HEK293T (cell line): ENCODE results near the gene ATP11C.

Experiments used
- CTCF ChIA-PET: fragments of 350-600 bp; formaldehyde crosslinking; extraction: SDS; loops from one replicate; lab custom pipeline; 2021; ENCODE audit warnings: antibody characterized with exemption, inconsistent platforms; lab: Yijun Ruan, JAX
- POLR2A ChIA-PET: fragments of 350-600 bp; formaldehyde crosslinking; extraction: SDS; loops from one replicate; lab custom pipeline; 2020; ENCODE audit warnings: antibody characterized with exemption, inconsistent platforms; lab: Yijun Ruan, JAX
- DNase-seq: peaks from one replicate; pipeline ENCODE4 v3.0.0; 2012; ENCODE audit warnings: mixed read lengths; ENCODE audit errors: extremely low spot score
- ARNT ChIP-seq: fragments of 450-650 bp; IDR thresholded peaks from 2 replicates; pipeline ENCODE4 v1.6.1; 2017; ENCODE audit warnings: mild to moderate bottlenecking
- BHLHE40 ChIP-seq: fragments of 450-650 bp; IDR thresholded peaks from 2 replicates; pipeline ENCODE4 v1.6.1; 2016; ENCODE audit warnings: mild to moderate bottlenecking, moderate library complexity, borderline replicate concordance
- CTBP1 ChIP-seq: fragments of 450-650 bp; IDR thresholded peaks from 2 replicates; pipeline ENCODE4 v1.6.1; 2016; ENCODE audit warnings: borderline replicate concordance
- ELF4 ChIP-seq: fragments of 450-650 bp; IDR thresholded peaks from 2 replicates; pipeline ENCODE4 v1.6.1; 2017; ENCODE audit warnings: antibody characterized with exemption
- FOXA1 ChIP-seq: fragments of 450-650 bp; IDR thresholded peaks from 2 replicates; pipeline ENCODE4 v1.6.1; 2016; ENCODE audit warnings: mild to moderate bottlenecking
- FOXK2 ChIP-seq: fragments of 450-650 bp; IDR thresholded peaks from 2 replicates; pipeline ENCODE4 v1.6.1; 2016; ENCODE audit warnings: mild to moderate bottlenecking
- FOXM1 ChIP-seq: fragments of 450-650 bp; IDR thresholded peaks from 2 replicates; pipeline ENCODE4 v1.6.1; 2017; ENCODE audit warnings: mild to moderate bottlenecking, borderline replicate concordance
- HDGF ChIP-seq: fragments of 450-650 bp; IDR thresholded peaks from 2 replicates; pipeline ENCODE4 v1.6.1; 2017; ENCODE audit warnings: antibody characterized with exemption, borderline replicate concordance
- L3MBTL2 ChIP-seq: fragments of 450-650 bp; conservative IDR thresholded peaks from 2 replicates; pipeline ENCODE4 v1.6.1; 2016; ENCODE audit warnings: mild to moderate bottlenecking
- LEF1 ChIP-seq: fragments of 450-650 bp; IDR thresholded peaks from 2 replicates; pipeline ENCODE4 v1.6.1; 2017; ENCODE audit warnings: mild to moderate bottlenecking, borderline replicate concordance
- NFRKB ChIP-seq: fragments of 450-650 bp; IDR thresholded peaks from 2 replicates; pipeline ENCODE4 v1.6.1; 2016; ENCODE audit warnings: mild to moderate bottlenecking, moderate library complexity
- PKNOX1 ChIP-seq: fragments of 450-650 bp; IDR thresholded peaks from 2 replicates; pipeline ENCODE4 v1.6.1; 2016
- SP1 ChIP-seq: fragments of 450-650 bp; IDR thresholded peaks from 2 replicates; pipeline ENCODE4 v1.6.1; 2017
- SUZ12 ChIP-seq: fragments of 450-650 bp; IDR thresholded peaks from 2 replicates; pipeline ENCODE4 v1.6.1; 2016; ENCODE audit warnings: mild to moderate bottlenecking
- TARDBP ChIP-seq: fragments of 450-650 bp; IDR thresholded peaks from 2 replicates; pipeline ENCODE4 v1.6.1; 2016
- ZNF384 ChIP-seq: fragments of 450-650 bp; IDR thresholded peaks from 2 replicates; pipeline ENCODE4 v1.6.1; 2016

The ATP11C gene

GRCh38 chrX:139758250-139758649, 174.6 kb downstream of the ATP11C start:
- TF ChIP-seq CTBP1: no peak
- TF ChIP-seq PKNOX1: no peak
- no peak for TF ChIP-seq L3MBTL2
- no peak for TF ChIP-seq BHLHE40
- ChIA-PET POLR2A (no interaction called here), CTCF (interaction anchor here (0.8 kb wide), 1 partner anchor 56 kb away, joined by 3 read pairs; no protein-coding TSS in a partner anchor)
- no peak for DNase-seq

GRCh38 chrX:139751053-139751452, 181.8 kb downstream of the ATP11C start:
- POLR2A ChIA-PET: no interaction called here
- CTCF ChIA-PET: no interaction called here
- DNase-seq: no peak
- TF ChIP-seq PKNOX1 (no peak), HDGF (no peak), BHLHE40 (no peak), TARDBP (no peak)

- ChIA-PET POLR2A (no interaction called here), CTCF (no interaction called here)
Measured at GRCh38 chrX:139750390-139750789, 182.5 kb downstream of the ATP11C start.

GRCh38 chrX:139739138-139739537, 193.7 kb downstream of the ATP11C start:
- no peak for TF ChIP-seq ELF4
- TF ChIP-seq ARNT: no peak
- no peak for TF ChIP-seq HDGF
- no peak for TF ChIP-seq FOXM1
- TF ChIP-seq SP1: no peak
- TF ChIP-seq BHLHE40: no peak
- TF ChIP-seq FOXK2: no peak
- TF ChIP-seq FOXA1: no peak
- TF ChIP-seq PKNOX1: no peak
- no peak for TF ChIP-seq TARDBP
- no peak for TF ChIP-seq L3MBTL2
- TF ChIP-seq NFRKB: no peak
- TF ChIP-seq ZNF384: no peak
- no peak for TF ChIP-seq LEF1
- no peak for TF ChIP-seq SUZ12
- TF ChIP-seq CTBP1: no peak
- ChIA-PET CTCF (no interaction called here), POLR2A (no interaction called here)
- no peak for DNase-seq

More at GRCh38 chrX:139750390-139750789, 182.5 kb downstream of the ATP11C start:
- DNase-seq: no peak
- TF ChIP-seq CTBP1 (no peak), SUZ12 (no peak), PKNOX1 (no peak), LEF1 (no peak), ELF4 (no peak), FOXA1 (no peak), TARDBP (no peak), L3MBTL2 (no peak), HDGF (no peak), BHLHE40 (no peak), ARNT (no peak), FOXK2 (no peak)

GRCh38 chrX:139738581-139738980, 194.3 kb downstream of the ATP11C start:
- ChIA-PET POLR2A (no interaction called here), CTCF (no interaction called here)
- no peak for DNase-seq
- TF ChIP-seq TARDBP (no peak), FOXM1 (no peak), SUZ12 (no peak)

- POLR2A ChIA-PET: no interaction called here
- CTCF ChIA-PET: no interaction called here
- TF ChIP-seq FOXK2 (no peak), SP1 (no peak), FOXA1 (no peak), ELF4 (no peak), LEF1 (no peak), FOXM1 (no peak), NFRKB (no peak), CTBP1 (no peak), PKNOX1 (no peak), HDGF (no peak), ARNT (no peak), ZNF384 (no peak), BHLHE40 (no peak), TARDBP (no peak), SUZ12 (no peak), L3MBTL2 (no peak)
- DNase-seq: no peak
Measured at GRCh38 chrX:139736151-139736550, 196.7 kb downstream of the ATP11C start.
